AG04450 (cell line): ENCODE data around the gene SPI1. TPM values are rescaled to one million over a fixed set of nuclear protein-coding genes. Genes with fewer than 3 reads are reported as not detected.

Source experiments
- CTCF ChIA-PET: fragments of 300-600, 350-600 bp; formaldehyde crosslinking; extraction: SDS; loops from one replicate; lab custom pipeline; 2022; ENCODE audit warnings: antibody characterized with exemption, inconsistent platforms; lab: Charles Lee
- POLR2A ChIA-PET: fragments of 350-600 bp; formaldehyde crosslinking; extraction: SDS; loops from one replicate; lab custom pipeline; 2021; ENCODE audit warnings: antibody characterized with exemption, inconsistent platforms; lab: Yijun Ruan, JAX
- DNase-seq: peaks from one replicate; pipeline ENCODE4 v3.0.0-alpha.2; 2011; ENCODE audit warnings: low read depth, low spot score
- H3K27ac ChIP-seq: one replicate; pipeline ENCODE4 v1.5.1; 2012; ENCODE audit warnings: low read depth, low read length, control low read depth
- H3K27me3 ChIP-seq: one replicate; pipeline ENCODE4 v1.6.0; 2012; ENCODE audit warnings: low read length; ENCODE audit not compliant: control insufficient read depth, insufficient read depth
- H3K4me3 ChIP-seq: 2 replicates; pipeline ENCODE4 v1.5.1; 2011; ENCODE audit warnings: mild to moderate bottlenecking, low read depth, low read length, control low read depth
- H3K9me3 ChIP-seq: 2 replicates; pipeline ENCODE4 v1.5.1; 2012; ENCODE audit warnings: low read length; ENCODE audit not compliant: control insufficient read depth, insufficient read depth
- CTCF ChIP-seq: IDR thresholded peaks from 2 replicates; pipeline ENCODE4 v1.5.1; 2011; ENCODE audit warnings: low read depth, low read length, control low read depth, inconsistent platforms
- polyA plus RNA-seq: library from polyadenylated mRNA; depleted of rRNA; stranded (reverse); fragments of >200 nt; gene quantifications from 2 replicates; pipeline ENCODE4 v1.2.3, GENCODE V29; 2011

Gene SPI1
- polyA plus RNA-seq, 1 experiment = not detected

GRCh38 chr11:47389577-47390421 is 11.5 kb upstream of the SPI1 start:
- Histone ChIP-seq H3K9me3 (no peaks in the 10 kb centered on the region; the same call in 1 of the 2 replicates), H3K27me3 (no peaks in the 10 kb centered on the region), H3K4me3 (no peak overlapping the region), H3K27ac (no peak overlapping the region)
- ChIA-PET CTCF (interaction anchor here (1.1 kb wide), 1 partner anchor 15 kb away, joined by 3 read pairs; no protein-coding TSS in a partner anchor), POLR2A (no interaction called here)
- no peak for DNase-seq
- TF ChIP-seq CTCF = no peak

DNA sequence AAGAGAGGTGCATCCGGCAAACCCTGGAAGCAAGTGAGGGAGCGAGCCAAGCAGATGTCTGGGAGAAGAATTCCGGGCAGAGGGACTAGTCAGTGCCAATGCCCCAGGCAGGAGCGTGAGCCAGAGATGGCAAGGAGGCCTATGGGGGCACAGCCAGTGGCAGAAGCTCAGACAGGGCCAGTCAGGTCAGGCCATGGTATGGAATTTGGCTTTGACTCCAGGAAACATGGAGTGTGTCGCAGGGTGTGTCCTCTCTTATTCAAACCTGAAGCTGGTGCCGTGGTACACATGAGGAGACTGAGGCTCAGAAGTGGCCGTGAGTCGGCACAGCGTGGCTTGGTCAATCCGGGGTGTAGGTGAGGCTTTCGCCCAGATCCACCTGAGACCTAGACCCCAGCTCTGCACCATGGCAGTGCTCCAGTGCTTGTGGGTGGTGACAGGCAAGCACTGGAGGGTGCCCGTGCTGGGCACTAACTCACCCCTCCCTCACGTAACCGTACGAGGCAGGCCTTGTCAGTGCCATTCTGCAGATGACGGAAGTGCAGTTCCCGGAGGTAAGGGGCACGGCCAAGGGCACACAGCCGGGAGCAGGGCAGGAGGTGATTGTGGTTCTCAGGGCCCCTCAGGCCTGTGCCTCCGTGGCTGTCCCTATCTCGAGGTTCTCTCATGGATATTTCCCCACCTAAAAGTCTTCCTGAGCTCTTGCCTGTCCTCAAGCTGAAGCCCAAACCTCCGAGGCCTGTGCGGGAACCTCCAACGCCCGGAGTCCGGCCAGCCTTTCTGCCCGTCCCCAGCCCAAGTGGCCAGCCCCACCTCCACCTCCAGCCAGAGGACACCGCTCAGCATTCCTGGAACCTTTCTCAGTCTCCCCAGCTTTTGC is 10.6 kb upstream of the SPI1 start:
- Histone ChIP-seq H3K9me3 (no peaks in the 10 kb centered on the region; the same call in 1 of the 2 replicates), H3K4me3 (no peak overlapping the region), H3K27me3 (no peaks in the 10 kb centered on the region), H3K27ac (no peak overlapping the region)
- POLR2A ChIA-PET = interaction anchor here (0.5 kb wide), 1 partner anchor 315 kb away, joined by 3 read pairs; no protein-coding TSS in a partner anchor
- DNase-seq = no peak
- no peak for TF ChIP-seq CTCF
- CTCF ChIA-PET = interaction anchor here (1.1 kb wide), 1 partner anchor 15 kb away, joined by 8 read pairs; no protein-coding TSS in a partner anchor

DNA sequence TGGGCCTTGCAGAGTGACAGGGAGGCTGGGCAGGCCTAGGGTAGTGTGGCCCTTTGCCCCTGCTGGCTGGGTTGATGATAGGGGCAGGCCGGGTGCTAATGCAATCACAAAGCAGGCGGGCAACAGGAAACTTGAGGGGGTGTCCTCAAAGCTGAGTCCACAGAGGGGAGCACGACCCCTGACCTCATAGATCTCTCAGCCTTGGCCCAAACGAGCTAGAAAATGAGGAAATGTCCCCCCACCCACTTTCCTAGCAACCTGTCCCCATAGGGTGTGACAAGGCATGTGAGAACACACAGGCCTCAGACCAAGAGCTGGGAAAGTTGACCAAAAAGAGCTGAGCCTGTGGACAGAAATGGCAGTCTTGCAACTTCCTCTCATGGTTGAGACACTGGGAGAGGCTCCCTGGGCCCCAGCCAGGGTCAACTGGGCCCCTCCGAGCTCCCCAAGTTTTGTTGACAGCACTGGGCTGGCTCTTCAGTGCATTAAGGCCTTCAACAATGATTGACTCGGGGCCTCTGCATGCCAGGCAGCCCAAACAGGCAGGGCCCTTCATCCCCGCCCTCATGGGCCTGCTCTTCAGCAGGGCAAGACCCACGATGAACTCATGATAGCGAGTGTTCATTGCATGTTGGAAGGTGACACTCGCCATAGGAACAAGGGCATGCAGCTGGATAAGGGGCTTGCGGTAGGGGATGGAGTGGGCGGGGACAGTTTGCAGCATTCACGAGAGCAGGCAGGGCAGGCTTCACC is 9.8 kb upstream of the SPI1 start:
- Histone ChIP-seq H3K4me3 (no peak overlapping the region), H3K27ac (no peak overlapping the region), H3K27me3 (no peaks in the 10 kb centered on the region), H3K9me3 (no peaks in the 10 kb centered on the region; the same call in 1 of the 2 replicates)
- CTCF ChIA-PET = interaction anchor here (0.6 to 1.1 kb wide), 3 partner anchors 14 to 33 kb away, joined by 3 to 8 read pairs (median 4); no protein-coding TSS in a partner anchor
- POLR2A ChIA-PET = interaction anchor here (0.5 to 0.6 kb wide), 2 partner anchors 88 to 315 kb away, joined by 3 to 5 read pairs; no protein-coding TSS in a partner anchor
- no peak for DNase-seq
- no peak for TF ChIP-seq CTCF

DNA sequence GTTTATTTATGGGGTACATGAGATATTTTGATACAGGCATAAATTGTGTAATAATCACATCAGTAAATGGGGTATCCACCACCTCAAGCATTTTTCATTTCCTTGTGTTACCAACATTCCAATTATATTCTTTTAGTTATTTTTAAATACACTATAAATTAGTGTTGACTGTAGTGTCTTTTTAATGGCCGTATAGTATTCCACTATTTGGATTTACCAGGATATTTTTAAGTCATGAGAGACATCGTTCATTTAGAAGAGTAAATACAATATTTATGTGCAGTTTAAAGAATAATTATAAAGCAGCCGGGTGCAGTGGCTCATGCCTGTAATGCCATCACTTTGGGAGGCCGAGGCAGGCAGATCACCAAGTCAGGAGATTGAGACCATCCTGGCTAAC is 6.2 kb upstream of the SPI1 start:
- Histone ChIP-seq H3K27ac (no peak overlapping the region), H3K4me3 (no peak overlapping the region), H3K9me3 (no peaks in the 10 kb centered on the region), H3K27me3 (no peaks in the 10 kb centered on the region)
- DNase-seq = no peak
- ChIA-PET POLR2A (no interaction called here), CTCF (no interaction called here)
- TF ChIP-seq CTCF = no peak
